T-helper 1 cell (primary cell): ENCODE measurements around the gene RNLS.
A peak's percentile ranks its signal among the peaks of the same experiment; 100 is the strongest.
"Not testable (repeated sequence)": the region's sequence is repeated elsewhere in the genome, so short reads cannot be mapped to it uniquely, and the experiment has no call there.

Source experiments
- DNase-seq, 5 donors: peaks; one replicate each; pipeline ENCODE4 v3.0.0-alpha.2; 2012 to 2020

RNLS gene

GRCh38 chr10:88386204-88386788 lies 196.8 kb downstream of the RNLS start:
- DNase-seq: peak in 1 of 5 donors; percentile 28

- DNase-seq: peak; percentile 9 to 90 (median 18)
These were observed 197.4 kb downstream of the RNLS start for GRCh38 chr10:88385601-88386203.

GRCh38 chr10:88383276-88383675 lies 199.8 kb downstream of the RNLS start:
- no peak for DNase-seq

GRCh38 chr10:88382699-88383098 lies 200.4 kb downstream of the RNLS start:
- DNase-seq: no peak

- no peak for DNase-seq
These were observed 203.5 kb downstream of the RNLS start for GRCh38 chr10:88379575-88379974.

GRCh38 chr10:88377510-88377909 lies 205.6 kb downstream of the RNLS start:
- DNase-seq: no peak

- DNase-seq: no peak
These were observed 208.5 kb downstream of the RNLS start for GRCh38 chr10:88374392-88375175.

GRCh38 chr10:88372881-88373592 lies 210.1 kb downstream of the RNLS start:
- no peak for DNase-seq

GRCh38 chr10:88372051-88372715 lies 210.9 kb downstream of the RNLS start:
- DNase-seq: no peak

GRCh38 chr10:88370713-88371112 lies 212.4 kb downstream of the RNLS start:
- DNase-seq: no peak

GRCh38 chr10:88366772-88367171 lies 216.3 kb downstream of the RNLS start:
- no peak for DNase-seq

- no peak for DNase-seq
These were observed 220.9 kb downstream of the RNLS start for GRCh38 chr10:88361995-88362807.

GRCh38 chr10:88361494-88361893 lies 221.6 kb downstream of the RNLS start:
- DNase-seq: no peak

- DNase-seq: not testable (repeated sequence)
These were observed 227.4 kb downstream of the RNLS start for GRCh38 chr10:88355750-88356149.

- DNase-seq: no peak
These were observed 235.4 kb downstream of the RNLS start for GRCh38 chr10:88347597-88348304.

GRCh38 chr10:88347022-88347421 lies 236.1 kb downstream of the RNLS start:
- DNase-seq: no peak

GRCh38 chr10:88346144-88346977 lies 236.8 kb downstream of the RNLS start:
- no peak for DNase-seq

- no peak for DNase-seq
These were observed 239.2 kb downstream of the RNLS start for GRCh38 chr10:88343761-88344484.

GRCh38 chr10:88342733-88343310 lies 240.3 kb downstream of the RNLS start:
- no peak for DNase-seq
